ENCODE data around the gene CLSTN2.

Gene CLSTN2

GRCh38 chr3:140391061-140391460 is 456.1 kb downstream of the CLSTN2 start:
- Histone ChIP-seq H4K91ac (ENCODE audit: low read depth, low read length, poor library complexity) (no peak overlapping the region), H3K4me3 (ENCODE audit: low read length in 2 of 2) (no peak overlapping the region), H2BK15ac (ENCODE audit: low read length) (no peak overlapping the region), H3K79me1 (ENCODE audit: low read depth, low read length) (no peaks in the 10 kb centered on the region), H3K27ac (replicated peaks; ENCODE audit: low read length) (no peak overlapping the region), H2BK5ac (ENCODE audit: low read length) (no peak overlapping the region), H3K9me3 (replicated peaks in 1 of 2; ENCODE audit: control insufficient read depth in 2 of 2, insufficient read depth in 1 of 2, low read depth in 1 of 2, low read length in 2 of 2) (no peaks in the 10 kb centered on the region), H2BK12ac (ENCODE audit: low read length) (no peak overlapping the region), H3K4me2 (ENCODE audit: insufficient read depth, low read length, poor library complexity, severe bottlenecking) (no peak overlapping the region), H3K9ac (ENCODE audit: low read depth, low read length, poor library complexity) (no peak overlapping the region), H2AFZ (ENCODE audit: low read length) (no peak overlapping the region), H3K4ac (ENCODE audit: low read length) (no peak overlapping the region), H2BK120ac (ENCODE audit: low read depth, low read length) (no peak overlapping the region), H3K18ac (ENCODE audit: low read length) (peak overlapping the region; percentile 75), H2AK5ac (ENCODE audit: low read depth, low read length) (no peak overlapping the region), H4K8ac (ENCODE audit: low read depth, low read length) (no peak overlapping the region), H3K36me3 (replicated peaks in 1 of 2; ENCODE audit: control insufficient read depth in 2 of 2, insufficient read depth in 2 of 2, low read length in 2 of 2) (no peaks in the 10 kb centered on the region), H3K27me3 (ENCODE audit: control insufficient read depth in 3 of 3, insufficient read depth in 3 of 3, low read depth in 1 of 3, low read length in 3 of 3) (no peaks in the 10 kb centered on the region), H3K14ac (ENCODE audit: low read length) (no peak overlapping the region), H3K4me1 (ENCODE audit: control insufficient read depth in 2 of 2, insufficient read depth in 1 of 2, low read depth in 1 of 2, low read length in 2 of 2) (no peaks in the 10 kb centered on the region), H3K23ac (ENCODE audit: low read depth, low read length, poor library complexity) (no peak overlapping the region)
- WGBS, 2 donors (ENCODE audit: extremely low coverage in 2 of 2, insufficient read length in 2 of 2, insufficient replicate concordance in 1 of 2) = no CpG with 5 or more reads among the region's 6 CpGs
- no peak for DNase-seq (ENCODE audit: low spot score)

- Histone ChIP-seq H2BK5ac (ENCODE audit: low read length) (no peak overlapping the region), H3K27ac (replicated peaks; ENCODE audit: low read length) (no peak overlapping the region), H3K27me3 (ENCODE audit: control insufficient read depth in 3 of 3, insufficient read depth in 3 of 3, low read depth in 1 of 3, low read length in 3 of 3) (no peaks in the 10 kb centered on the region), H3K14ac (ENCODE audit: low read length) (no peak overlapping the region), H3K36me3 (replicated peaks in 1 of 2; ENCODE audit: control insufficient read depth in 2 of 2, insufficient read depth in 2 of 2, low read length in 2 of 2) (no peaks in the 10 kb centered on the region), H3K9me3 (replicated peaks in 1 of 2; ENCODE audit: control insufficient read depth in 2 of 2, insufficient read depth in 1 of 2, low read depth in 1 of 2, low read length in 2 of 2) (no peaks in the 10 kb centered on the region), H3K4me1 (ENCODE audit: control insufficient read depth in 2 of 2, insufficient read depth in 1 of 2, low read depth in 1 of 2, low read length in 2 of 2) (no peaks in the 10 kb centered on the region), H3K23ac (ENCODE audit: low read depth, low read length, poor library complexity) (no peak overlapping the region), H4K8ac (ENCODE audit: low read depth, low read length) (no peak overlapping the region), H3K9ac (ENCODE audit: low read depth, low read length, poor library complexity) (no peak overlapping the region), H2BK12ac (ENCODE audit: low read length) (no peak overlapping the region), H3K18ac (ENCODE audit: low read length) (no peak overlapping the region), H2BK120ac (ENCODE audit: low read depth, low read length) (no peak overlapping the region), H3K4me3 (ENCODE audit: low read length in 2 of 2) (no peak overlapping the region), H3K4ac (ENCODE audit: low read length) (no peak overlapping the region), H2AK5ac (ENCODE audit: low read depth, low read length) (no peak overlapping the region), H3K4me2 (ENCODE audit: insufficient read depth, low read length, poor library complexity, severe bottlenecking) (no peak overlapping the region), H4K91ac (ENCODE audit: low read depth, low read length, poor library complexity) (no peak overlapping the region), H3K79me1 (ENCODE audit: low read depth, low read length) (no peaks in the 10 kb centered on the region), H2AFZ (ENCODE audit: low read length) (no peak overlapping the region), H2BK15ac (ENCODE audit: low read length) (no peak overlapping the region)
- no CpG with 5 or more reads among the region's 3 CpGs for WGBS, 2 donors (ENCODE audit: extremely low coverage in 2 of 2, insufficient read length in 2 of 2, insufficient replicate concordance in 1 of 2)
- no peak for DNase-seq (ENCODE audit: low spot score)
Measured at GRCh38 chr3:140394488-140395133, 459.6 kb downstream of the CLSTN2 start.

DNA sequence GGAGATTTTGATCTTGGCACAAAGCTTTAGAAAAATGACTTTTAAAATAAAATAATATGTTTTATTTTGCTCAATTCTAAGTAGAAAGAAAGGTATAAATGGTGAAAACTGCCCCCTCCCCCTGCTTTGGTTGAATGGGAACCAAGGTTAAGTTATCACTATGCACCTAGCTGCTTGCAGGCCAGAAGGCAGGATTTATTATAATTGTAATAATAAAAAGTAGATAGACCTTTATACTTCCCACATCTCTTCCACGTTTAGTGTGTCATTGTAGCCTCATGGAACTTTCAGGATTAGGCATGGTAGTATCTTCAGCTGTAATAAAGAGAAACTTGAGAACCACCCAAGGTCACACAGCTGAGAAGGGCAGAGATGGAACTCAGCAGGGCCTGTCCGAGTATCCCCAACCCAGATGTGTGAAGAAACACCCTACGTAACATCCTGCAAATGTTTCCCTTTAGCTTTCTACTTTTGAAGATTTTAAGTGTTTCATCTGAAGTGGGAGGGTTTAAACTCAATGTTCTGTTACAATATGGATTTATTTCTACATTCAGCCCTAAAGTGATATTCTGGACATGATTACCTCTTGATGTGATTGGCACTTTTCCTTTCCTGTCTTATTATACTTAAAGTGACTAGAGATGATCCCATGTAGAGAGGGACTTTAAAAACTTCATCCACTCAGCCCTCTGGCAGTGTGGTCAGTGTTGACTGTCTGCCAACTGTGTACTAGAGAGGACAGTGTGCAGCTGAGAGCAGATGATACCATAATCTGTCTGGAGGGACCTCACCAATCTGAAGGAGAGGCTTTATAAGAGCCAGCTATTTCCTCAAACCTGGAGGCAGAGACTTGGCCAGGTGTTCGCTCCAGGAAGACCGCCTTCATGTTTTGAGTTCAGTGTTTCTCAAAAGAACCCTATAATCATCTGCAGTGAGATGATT is 460.4 kb downstream of the CLSTN2 start:
- Histone ChIP-seq H3K23ac (ENCODE audit: low read depth, low read length, poor library complexity) (no peak overlapping the region), H3K9ac (ENCODE audit: low read depth, low read length, poor library complexity) (no peak overlapping the region), H3K14ac (ENCODE audit: low read length) (no peak overlapping the region)

DNA sequence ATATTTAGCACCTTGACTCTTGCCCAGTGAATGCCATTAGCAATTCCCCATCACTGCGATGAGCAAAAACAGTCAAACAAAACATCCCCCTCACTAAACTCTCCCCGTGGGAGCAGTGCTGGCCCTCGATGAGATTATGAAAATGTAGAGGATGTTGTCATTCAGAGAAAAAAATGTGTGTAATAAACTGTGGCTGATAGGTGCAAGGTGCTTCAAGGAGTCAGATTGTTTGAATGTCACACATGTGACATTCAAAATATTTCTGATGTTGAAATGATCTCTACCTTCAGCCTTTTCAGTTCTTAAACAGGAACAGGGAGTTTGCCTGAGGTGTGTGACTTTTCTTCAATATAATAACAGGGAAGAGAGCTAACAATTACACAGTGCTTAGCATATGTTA is 461.1 kb downstream of the CLSTN2 start:
- no peak overlapping the region for H2AK5ac ChIP-seq (ENCODE audit: low read depth, low read length)
- H3K9me3 ChIP-seq (replicated peaks in 1 of 2; ENCODE audit: control insufficient read depth in 2 of 2, insufficient read depth in 1 of 2, low read depth in 1 of 2, low read length in 2 of 2) = no peaks in the 10 kb centered on the region
- H3K27me3 ChIP-seq (ENCODE audit: control insufficient read depth in 3 of 3, insufficient read depth in 3 of 3, low read depth in 1 of 3, low read length in 3 of 3) = no peaks in the 10 kb centered on the region
- no peaks in the 10 kb centered on the region for H3K36me3 ChIP-seq (replicated peaks in 1 of 2; ENCODE audit: control insufficient read depth in 2 of 2, insufficient read depth in 2 of 2, low read length in 2 of 2)
- no peak for DNase-seq (ENCODE audit: low spot score)
- H3K23ac ChIP-seq (ENCODE audit: low read depth, low read length, poor library complexity) = no peak overlapping the region
- WGBS, 2 donors (ENCODE audit: extremely low coverage in 2 of 2, insufficient read length in 2 of 2, insufficient replicate concordance in 1 of 2) = no CpG with 5 or more reads among the region's 3 CpGs
- no peak overlapping the region for H2BK15ac ChIP-seq (ENCODE audit: low read length)
- H4K91ac ChIP-seq (ENCODE audit: low read depth, low read length, poor library complexity) = no peak overlapping the region
- H3K4me1 ChIP-seq (ENCODE audit: control insufficient read depth in 2 of 2, insufficient read depth in 1 of 2, low read depth in 1 of 2, low read length in 2 of 2) = no peaks in the 10 kb centered on the region
- no peak overlapping the region for H3K4me3 ChIP-seq (ENCODE audit: low read length in 2 of 2)
- no peak overlapping the region for H2BK120ac ChIP-seq (ENCODE audit: low read depth, low read length)
- H3K4me2 ChIP-seq (ENCODE audit: insufficient read depth, low read length, poor library complexity, severe bottlenecking) = no peak overlapping the region
- no peak overlapping the region for H3K4ac ChIP-seq (ENCODE audit: low read length)
- no peak overlapping the region for H2BK12ac ChIP-seq (ENCODE audit: low read length)
- no peak overlapping the region for H2BK5ac ChIP-seq (ENCODE audit: low read length)
- no peaks in the 10 kb centered on the region for H3K79me1 ChIP-seq (ENCODE audit: low read depth, low read length)
- H3K14ac ChIP-seq (ENCODE audit: low read length) = no peak overlapping the region
- H2AFZ ChIP-seq (ENCODE audit: low read length) = no peak overlapping the region
- no peak overlapping the region for H3K27ac ChIP-seq (replicated peaks; ENCODE audit: low read length)
- no peak overlapping the region for H3K9ac ChIP-seq (ENCODE audit: low read depth, low read length, poor library complexity)
- no peak overlapping the region for H3K18ac ChIP-seq (ENCODE audit: low read length)
- no peak overlapping the region for H4K8ac ChIP-seq (ENCODE audit: low read depth, low read length)

More for the DNA sequence above, 460.4 kb downstream of the CLSTN2 start:
- no peak overlapping the region for H2AFZ ChIP-seq (ENCODE audit: low read length)
- no peak overlapping the region for H2BK120ac ChIP-seq (ENCODE audit: low read depth, low read length)
- H2BK5ac ChIP-seq (ENCODE audit: low read length) = no peak overlapping the region
- no peak overlapping the region for H4K91ac ChIP-seq (ENCODE audit: low read depth, low read length, poor library complexity)
- no peaks in the 10 kb centered on the region for H3K36me3 ChIP-seq (replicated peaks in 1 of 2; ENCODE audit: control insufficient read depth in 2 of 2, insufficient read depth in 2 of 2, low read length in 2 of 2)
- no peaks in the 10 kb centered on the region for H3K4me1 ChIP-seq (ENCODE audit: control insufficient read depth in 2 of 2, insufficient read depth in 1 of 2, low read depth in 1 of 2, low read length in 2 of 2)
- H2BK12ac ChIP-seq (ENCODE audit: low read length) = no peak overlapping the region
- H3K27me3 ChIP-seq (ENCODE audit: control insufficient read depth in 3 of 3, insufficient read depth in 3 of 3, low read depth in 1 of 3, low read length in 3 of 3) = no peaks in the 10 kb centered on the region
- H3K9me3 ChIP-seq (replicated peaks in 1 of 2; ENCODE audit: control insufficient read depth in 2 of 2, insufficient read depth in 1 of 2, low read depth in 1 of 2, low read length in 2 of 2) = no peaks in the 10 kb centered on the region
- H3K18ac ChIP-seq (ENCODE audit: low read length) = no peak overlapping the region
- no peak overlapping the region for H3K4me3 ChIP-seq (ENCODE audit: low read length in 2 of 2)
- no peak overlapping the region for H2AK5ac ChIP-seq (ENCODE audit: low read depth, low read length)
- H3K79me1 ChIP-seq (ENCODE audit: low read depth, low read length) = no peaks in the 10 kb centered on the region
- WGBS, 2 donors (ENCODE audit: extremely low coverage in 2 of 2, insufficient read length in 2 of 2, insufficient replicate concordance in 1 of 2) = no CpG with 5 or more reads among the region's 5 CpGs
- no peak overlapping the region for H2BK15ac ChIP-seq (ENCODE audit: low read length)
- H3K4ac ChIP-seq (ENCODE audit: low read length) = no peak overlapping the region
- DNase-seq (ENCODE audit: low spot score) = no peak
- H3K27ac ChIP-seq (replicated peaks; ENCODE audit: low read length) = no peak overlapping the region
- no peak overlapping the region for H3K4me2 ChIP-seq (ENCODE audit: insufficient read depth, low read length, poor library complexity, severe bottlenecking)
- no peak overlapping the region for H4K8ac ChIP-seq (ENCODE audit: low read depth, low read length)

All from neuronal stem cell (in vitro differentiated cells).